Nephron progenitor cell (in vitro differentiated cells): ENCODE measurements around the gene PCLAF.
"Not testable (repeated sequence)": the region's sequence is repeated elsewhere in the genome, so short reads cannot be mapped to it uniquely, and the experiment has no call there.

ENCODE experiments used
- DNase-seq: peaks from one replicate; pipeline ENCODE4 v3.0.0; 2021
- H3K27ac Mint-ChIP-seq: 2 replicates; pipeline ENCODE4 v1.8.0; 2021; ENCODE audit warnings: mild to moderate bottlenecking, moderate library complexity, mixed read lengths
- H3K27me3 Mint-ChIP-seq: 2 replicates; pipeline ENCODE4 v1.8.0; 2021; ENCODE audit warnings: mild to moderate bottlenecking, low read depth, mixed read lengths; ENCODE audit not compliant: poor library complexity
- H3K36me3 Mint-ChIP-seq: 2 replicates; pipeline ENCODE4 v1.8.0; 2021; ENCODE audit warnings: low read depth, mixed read lengths
- H3K4me1 Mint-ChIP-seq: 2 replicates; pipeline ENCODE4 v1.8.0; 2021; ENCODE audit warnings: mixed read lengths
- H3K4me3 Mint-ChIP-seq: 2 replicates; pipeline ENCODE4 v1.8.0; 2021; ENCODE audit warnings: mild to moderate bottlenecking, moderate library complexity, mixed read lengths
- H3K9me3 Mint-ChIP-seq: 2 replicates; pipeline ENCODE4 v1.8.0; 2021; ENCODE audit warnings: mild to moderate bottlenecking, moderate library complexity, mixed read lengths
- CTCF ChIP-seq: fragments of 200-600 bp; sonication (generic); IDR thresholded peaks from 2 replicates; pipeline ENCODE4 v1.5.0; 2021; ENCODE audit warnings: antibody characterized with exemption

PCLAF gene

GRCh38 chr15:64423970-64424369, 42.7 kb upstream of the PCLAF start:
- Mint-ChIP-seq H3K4me3 (no peak overlapping the region), H3K27me3 (no peaks in the 10 kb centered on the region), H3K27ac (peak overlapping the region; percentile 36), H3K4me1 (no peaks in the 10 kb centered on the region), H3K9me3 (no peaks in the 10 kb centered on the region), H3K36me3 (peaks cover 40% of the 10 kb centered on the region)
- no peak for TF ChIP-seq CTCF
- no peak for DNase-seq

DNA sequence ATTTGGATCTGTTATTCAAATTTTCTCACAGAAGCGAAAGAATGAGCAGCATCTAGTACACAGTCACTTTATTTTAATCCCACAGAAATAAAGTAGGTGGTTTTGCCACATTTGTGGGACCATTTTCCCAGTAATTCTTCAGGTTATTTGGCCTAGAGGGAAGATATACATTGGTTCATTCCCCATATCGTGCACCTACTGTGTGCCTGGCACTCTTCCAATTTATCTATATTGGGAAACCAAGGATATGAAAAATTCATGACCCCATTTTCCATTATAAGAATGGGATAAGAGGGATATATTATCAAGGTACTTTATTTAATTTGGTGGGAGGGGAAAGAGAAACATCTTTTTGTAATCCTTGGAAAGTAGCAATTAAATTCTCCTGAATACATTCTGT, 41.5 kb upstream of the PCLAF start:
- Mint-ChIP-seq H3K27ac (no peak overlapping the region), H3K4me3 (no peak overlapping the region), H3K9me3 (no peaks in the 10 kb centered on the region), H3K27me3 (no peaks in the 10 kb centered on the region), H3K4me1 (no peaks in the 10 kb centered on the region), H3K36me3 (peaks cover 48% of the 10 kb centered on the region)
- TF ChIP-seq CTCF: no peak
- DNase-seq: no peak

DNA sequence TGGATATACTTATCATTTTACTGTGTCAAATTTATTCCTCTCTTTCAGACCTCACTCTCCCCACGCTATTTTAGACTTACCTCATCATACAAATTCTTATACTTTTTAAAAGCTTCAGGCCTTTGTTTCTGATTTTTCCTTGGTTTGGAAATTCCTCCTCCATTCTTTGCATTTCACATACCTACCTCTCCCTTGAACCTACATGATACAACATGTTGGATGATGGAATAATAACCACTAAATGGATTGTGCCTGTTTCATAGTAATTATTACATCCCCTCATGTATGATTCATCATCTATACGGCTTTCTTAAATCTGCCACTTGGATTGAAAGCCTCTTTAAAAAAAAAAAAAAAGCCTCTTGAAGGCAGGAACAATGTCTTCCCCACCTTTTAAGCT, 31.0 kb upstream of the PCLAF start:
- no peak for TF ChIP-seq CTCF
- no peak overlapping the region for H3K27ac Mint-ChIP-seq
- H3K36me3 Mint-ChIP-seq: peaks cover 82% of the 10 kb centered on the region
- H3K27me3 Mint-ChIP-seq: no peaks in the 10 kb centered on the region
- no peak overlapping the region for H3K4me3 Mint-ChIP-seq
- no peak for DNase-seq
- no peaks in the 10 kb centered on the region for H3K4me1 Mint-ChIP-seq
- H3K9me3 Mint-ChIP-seq: peaks cover 4% of the 10 kb centered on the region

- Mint-ChIP-seq H3K36me3 (peaks cover 65% of the 10 kb centered on the region), H3K27ac (no peak overlapping the region), H3K9me3 (no peaks in the 10 kb centered on the region), H3K4me1 (no peaks in the 10 kb centered on the region), H3K4me3 (no peak overlapping the region), H3K27me3 (no peaks in the 10 kb centered on the region)
- no peak for DNase-seq
- TF ChIP-seq CTCF: no peak
Measured at GRCh38 chr15:64400583-64400982, 19.3 kb upstream of the PCLAF start.

- TF ChIP-seq CTCF: no peak
- Mint-ChIP-seq H3K27me3 (no peaks in the 10 kb centered on the region), H3K9me3 (no peaks in the 10 kb centered on the region), H3K36me3 (peaks cover 69% of the 10 kb centered on the region), H3K4me3 (no peak overlapping the region), H3K27ac (no peak overlapping the region), H3K4me1 (no peaks in the 10 kb centered on the region)
- DNase-seq: no peak
Measured at GRCh38 chr15:64398575-64398974, 17.3 kb upstream of the PCLAF start.

DNA sequence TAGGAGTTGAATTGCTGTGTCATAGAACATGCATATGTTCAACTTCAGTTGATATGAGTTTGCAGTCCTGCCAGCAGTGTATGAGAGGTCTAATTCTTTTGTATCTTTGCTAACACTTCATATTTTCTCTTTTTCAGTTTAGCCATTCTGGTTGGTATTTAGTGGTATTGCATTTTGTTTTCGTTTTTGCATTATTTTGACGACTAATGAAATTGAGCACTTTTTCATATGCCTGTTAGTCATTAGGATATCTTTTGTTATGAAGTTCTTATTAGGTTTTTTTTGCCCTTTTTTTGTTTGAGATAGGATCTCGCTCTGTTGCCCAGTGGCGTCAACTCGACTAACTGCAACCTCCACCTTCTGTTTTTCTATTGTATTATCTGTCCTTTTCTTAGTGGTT, 15.5 kb upstream of the PCLAF start:
- DNase-seq: no peak
- no peak for TF ChIP-seq CTCF

GRCh38 chr15:64392471-64392870, 11.2 kb upstream of the PCLAF start:
- DNase-seq, H3K9me3 Mint-ChIP-seq, H3K4me3 Mint-ChIP-seq, H3K27me3 Mint-ChIP-seq: not testable (repeated sequence)
- H3K36me3 Mint-ChIP-seq: peaks cover 50% of the 10 kb centered on the region
- peaks cover 21% of the 10 kb centered on the region for H3K4me1 Mint-ChIP-seq
- H3K27ac Mint-ChIP-seq: peak overlapping the region; percentile 57

More for the DNA sequence above, 15.5 kb upstream of the PCLAF start:
- H3K36me3 Mint-ChIP-seq: peaks cover 76% of the 10 kb centered on the region
- H3K9me3 Mint-ChIP-seq: no peaks in the 10 kb centered on the region
- no peaks in the 10 kb centered on the region for H3K27me3 Mint-ChIP-seq
- no peaks in the 10 kb centered on the region for H3K4me1 Mint-ChIP-seq
- H3K27ac Mint-ChIP-seq: no peak overlapping the region
- H3K4me3 Mint-ChIP-seq: no peak overlapping the region
